ENCODE measurements around the gene SYNM. TPM values are rescaled to one million over a fixed set of nuclear protein-coding genes. Genes with fewer than 3 reads are reported as not detected.

The SYNM gene
- total and polyA plus RNA-seq, 2 of the 8 experiments (the other 6 are each of a cell fraction or from before 2014, with no cell fraction given) = 0.89 to 2.0 TPM

DNA sequence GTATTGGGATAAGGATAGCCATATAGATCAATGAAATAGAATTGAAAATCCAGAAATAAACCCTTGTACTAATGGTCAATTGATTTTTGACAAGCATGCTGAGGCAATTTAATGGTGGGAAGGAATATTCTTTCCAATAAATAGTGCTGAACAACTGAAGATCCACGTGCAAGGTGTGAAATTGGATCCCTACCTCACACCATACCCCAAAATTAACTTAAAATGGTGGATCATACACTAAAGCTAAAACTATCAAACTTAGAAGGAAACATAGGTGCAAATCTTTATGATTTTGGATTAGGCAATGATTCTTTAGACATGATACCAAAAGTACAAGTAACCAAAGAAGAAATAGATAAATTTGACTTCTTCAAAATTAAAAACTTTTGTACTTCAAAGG is 22.1 kb upstream of the SYNM start (continued):
- TF ChIP-seq, protein P1, sequence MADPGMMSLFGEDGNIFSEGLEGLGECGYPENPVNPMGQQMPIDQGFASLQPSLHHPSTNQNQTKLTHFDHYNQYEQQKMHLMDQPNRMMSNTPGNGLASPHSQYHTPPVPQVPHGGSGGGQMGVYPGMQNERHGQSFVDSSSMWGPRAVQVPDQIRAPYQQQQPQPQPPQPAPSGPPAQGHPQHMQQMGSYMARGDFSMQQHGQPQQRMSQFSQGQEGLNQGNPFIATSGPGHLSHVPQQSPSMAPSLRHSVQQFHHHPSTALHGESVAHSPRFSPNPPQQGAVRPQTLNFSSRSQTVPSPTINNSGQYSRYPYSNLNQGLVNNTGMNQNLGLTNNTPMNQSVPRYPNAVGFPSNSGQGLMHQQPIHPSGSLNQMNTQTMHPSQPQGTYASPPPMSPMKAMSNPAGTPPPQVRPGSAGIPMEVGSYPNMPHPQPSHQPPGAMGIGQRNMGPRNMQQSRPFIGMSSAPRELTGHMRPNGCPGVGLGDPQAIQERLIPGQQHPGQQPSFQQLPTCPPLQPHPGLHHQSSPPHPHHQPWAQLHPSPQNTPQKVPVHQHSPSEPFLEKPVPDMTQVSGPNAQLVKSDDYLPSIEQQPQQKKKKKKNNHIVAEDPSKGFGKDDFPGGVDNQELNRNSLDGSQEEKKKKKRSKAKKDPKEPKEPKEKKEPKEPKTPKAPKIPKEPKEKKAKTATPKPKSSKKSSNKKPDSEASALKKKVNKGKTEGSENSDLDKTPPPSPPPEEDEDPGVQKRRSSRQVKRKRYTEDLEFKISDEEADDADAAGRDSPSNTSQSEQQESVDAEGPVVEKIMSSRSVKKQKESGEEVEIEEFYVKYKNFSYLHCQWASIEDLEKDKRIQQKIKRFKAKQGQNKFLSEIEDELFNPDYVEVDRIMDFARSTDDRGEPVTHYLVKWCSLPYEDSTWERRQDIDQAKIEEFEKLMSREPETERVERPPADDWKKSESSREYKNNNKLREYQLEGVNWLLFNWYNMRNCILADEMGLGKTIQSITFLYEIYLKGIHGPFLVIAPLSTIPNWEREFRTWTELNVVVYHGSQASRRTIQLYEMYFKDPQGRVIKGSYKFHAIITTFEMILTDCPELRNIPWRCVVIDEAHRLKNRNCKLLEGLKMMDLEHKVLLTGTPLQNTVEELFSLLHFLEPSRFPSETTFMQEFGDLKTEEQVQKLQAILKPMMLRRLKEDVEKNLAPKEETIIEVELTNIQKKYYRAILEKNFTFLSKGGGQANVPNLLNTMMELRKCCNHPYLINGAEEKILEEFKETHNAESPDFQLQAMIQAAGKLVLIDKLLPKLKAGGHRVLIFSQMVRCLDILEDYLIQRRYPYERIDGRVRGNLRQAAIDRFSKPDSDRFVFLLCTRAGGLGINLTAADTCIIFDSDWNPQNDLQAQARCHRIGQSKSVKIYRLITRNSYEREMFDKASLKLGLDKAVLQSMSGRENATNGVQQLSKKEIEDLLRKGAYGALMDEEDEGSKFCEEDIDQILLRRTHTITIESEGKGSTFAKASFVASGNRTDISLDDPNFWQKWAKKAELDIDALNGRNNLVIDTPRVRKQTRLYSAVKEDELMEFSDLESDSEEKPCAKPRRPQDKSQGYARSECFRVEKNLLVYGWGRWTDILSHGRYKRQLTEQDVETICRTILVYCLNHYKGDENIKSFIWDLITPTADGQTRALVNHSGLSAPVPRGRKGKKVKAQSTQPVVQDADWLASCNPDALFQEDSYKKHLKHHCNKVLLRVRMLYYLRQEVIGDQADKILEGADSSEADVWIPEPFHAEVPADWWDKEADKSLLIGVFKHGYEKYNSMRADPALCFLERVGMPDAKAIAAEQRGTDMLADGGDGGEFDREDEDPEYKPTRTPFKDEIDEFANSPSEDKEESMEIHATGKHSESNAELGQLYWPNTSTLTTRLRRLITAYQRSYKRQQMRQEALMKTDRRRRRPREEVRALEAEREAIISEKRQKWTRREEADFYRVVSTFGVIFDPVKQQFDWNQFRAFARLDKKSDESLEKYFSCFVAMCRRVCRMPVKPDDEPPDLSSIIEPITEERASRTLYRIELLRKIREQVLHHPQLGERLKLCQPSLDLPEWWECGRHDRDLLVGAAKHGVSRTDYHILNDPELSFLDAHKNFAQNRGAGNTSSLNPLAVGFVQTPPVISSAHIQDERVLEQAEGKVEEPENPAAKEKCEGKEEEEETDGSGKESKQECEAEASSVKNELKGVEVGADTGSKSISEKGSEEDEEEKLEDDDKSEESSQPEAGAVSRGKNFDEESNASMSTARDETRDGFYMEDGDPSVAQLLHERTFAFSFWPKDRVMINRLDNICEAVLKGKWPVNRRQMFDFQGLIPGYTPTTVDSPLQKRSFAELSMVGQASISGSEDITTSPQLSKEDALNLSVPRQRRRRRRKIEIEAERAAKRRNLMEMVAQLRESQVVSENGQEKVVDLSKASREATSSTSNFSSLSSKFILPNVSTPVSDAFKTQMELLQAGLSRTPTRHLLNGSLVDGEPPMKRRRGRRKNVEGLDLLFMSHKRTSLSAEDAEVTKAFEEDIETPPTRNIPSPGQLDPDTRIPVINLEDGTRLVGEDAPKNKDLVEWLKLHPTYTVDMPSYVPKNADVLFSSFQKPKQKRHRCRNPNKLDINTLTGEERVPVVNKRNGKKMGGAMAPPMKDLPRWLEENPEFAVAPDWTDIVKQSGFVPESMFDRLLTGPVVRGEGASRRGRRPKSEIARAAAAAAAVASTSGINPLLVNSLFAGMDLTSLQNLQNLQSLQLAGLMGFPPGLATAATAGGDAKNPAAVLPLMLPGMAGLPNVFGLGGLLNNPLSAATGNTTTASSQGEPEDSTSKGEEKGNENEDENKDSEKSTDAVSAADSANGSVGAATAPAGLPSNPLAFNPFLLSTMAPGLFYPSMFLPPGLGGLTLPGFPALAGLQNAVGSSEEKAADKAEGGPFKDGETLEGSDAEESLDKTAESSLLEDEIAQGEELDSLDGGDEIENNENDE (IDR thresholded peaks at IDR 0.05; ENCODE audit: insufficient replicate concordance, low read length) = no peak
- TF ChIP-seq, protein P2, sequence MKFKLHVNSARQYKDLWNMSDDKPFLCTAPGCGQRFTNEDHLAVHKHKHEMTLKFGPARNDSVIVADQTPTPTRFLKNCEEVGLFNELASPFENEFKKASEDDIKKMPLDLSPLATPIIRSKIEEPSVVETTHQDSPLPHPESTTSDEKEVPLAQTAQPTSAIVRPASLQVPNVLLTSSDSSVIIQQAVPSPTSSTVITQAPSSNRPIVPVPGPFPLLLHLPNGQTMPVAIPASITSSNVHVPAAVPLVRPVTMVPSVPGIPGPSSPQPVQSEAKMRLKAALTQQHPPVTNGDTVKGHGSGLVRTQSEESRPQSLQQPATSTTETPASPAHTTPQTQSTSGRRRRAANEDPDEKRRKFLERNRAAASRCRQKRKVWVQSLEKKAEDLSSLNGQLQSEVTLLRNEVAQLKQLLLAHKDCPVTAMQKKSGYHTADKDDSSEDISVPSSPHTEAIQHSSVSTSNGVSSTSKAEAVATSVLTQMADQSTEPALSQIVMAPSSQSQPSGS (IDR thresholded peaks at IDR 0.05; ENCODE audit: low read length) = no peak
- TF ChIP-seq PHF8 (conservative IDR thresholded peaks at IDR 0.05; ENCODE audit: low read depth, low read length) = no peak
